Midbrain (tissue), 1 donor: ENCODE data around the gene TMEM126B.
"Not testable (repeated sequence)": the region's sequence is repeated elsewhere in the genome, so short reads cannot be mapped to it uniquely, and the experiment has no call there.

Experiments used
- DNase-seq: peaks from one replicate; lab custom pipeline; 2025; lab: John Stamatoyannopoulos, UW

The TMEM126B gene

DNA sequence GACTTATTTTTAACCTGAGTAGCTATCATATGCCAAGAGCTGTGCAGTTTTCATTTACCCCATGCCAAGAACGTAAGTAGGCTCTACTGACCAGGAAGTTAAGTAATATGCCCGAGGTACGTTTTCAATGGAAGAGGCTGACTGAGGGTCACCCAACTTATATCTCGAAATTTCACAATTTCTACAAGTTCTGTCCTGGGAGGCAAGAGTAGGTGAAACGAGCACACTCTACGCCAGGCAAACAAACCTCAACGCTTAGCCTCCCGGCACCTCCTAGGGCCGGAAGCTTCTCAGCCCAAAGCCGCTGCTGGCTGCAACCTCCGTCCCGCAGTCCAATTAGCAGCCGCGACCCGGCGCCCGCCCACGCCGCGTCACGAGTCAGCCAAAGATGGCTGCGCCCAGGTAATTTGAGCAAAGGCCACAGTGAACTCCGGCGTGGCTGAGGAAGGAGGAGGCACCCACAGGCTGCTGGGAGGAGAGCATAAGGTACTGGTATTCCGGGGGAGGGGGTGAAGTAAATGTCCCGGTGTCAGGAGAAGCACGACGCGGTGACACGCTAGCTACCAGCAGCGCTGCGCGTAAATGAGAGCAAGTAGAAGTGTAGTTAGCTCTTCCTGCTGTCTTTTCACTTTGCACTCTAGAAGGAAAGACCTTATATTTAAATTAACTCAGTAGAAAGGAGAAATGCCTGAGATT is 19.4 kb downstream of the TMEM126B start, which contains the start of gene TMEM126A:
TMEM126A (plus strand) TSS at position 364 of the 696 bp plus-strand sequence. CDS start 2,289 bp downstream, outside the sequence.
- DNase-seq: peak; percentile 89

DNA sequence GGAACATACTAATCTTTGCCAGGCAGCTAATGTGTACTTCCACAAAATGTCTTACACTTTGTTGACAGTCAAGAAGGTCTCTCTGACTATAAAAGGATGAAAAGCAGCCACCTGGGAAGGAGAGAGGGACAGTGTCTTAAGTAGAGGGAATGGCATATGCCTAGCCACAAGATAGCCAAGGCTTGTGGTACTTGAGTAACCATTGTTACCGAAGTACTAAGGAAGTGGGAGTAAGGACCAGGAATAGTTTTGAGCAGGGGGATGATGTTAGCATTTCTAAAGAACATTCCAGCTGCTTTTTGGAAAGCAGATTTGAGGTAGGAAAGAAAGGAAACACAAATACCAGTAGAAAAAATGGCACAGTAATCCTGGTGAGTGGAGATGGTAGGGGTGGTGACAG is 22.7 kb downstream of the TMEM126B start:
- DNase-seq: no peak

DNA sequence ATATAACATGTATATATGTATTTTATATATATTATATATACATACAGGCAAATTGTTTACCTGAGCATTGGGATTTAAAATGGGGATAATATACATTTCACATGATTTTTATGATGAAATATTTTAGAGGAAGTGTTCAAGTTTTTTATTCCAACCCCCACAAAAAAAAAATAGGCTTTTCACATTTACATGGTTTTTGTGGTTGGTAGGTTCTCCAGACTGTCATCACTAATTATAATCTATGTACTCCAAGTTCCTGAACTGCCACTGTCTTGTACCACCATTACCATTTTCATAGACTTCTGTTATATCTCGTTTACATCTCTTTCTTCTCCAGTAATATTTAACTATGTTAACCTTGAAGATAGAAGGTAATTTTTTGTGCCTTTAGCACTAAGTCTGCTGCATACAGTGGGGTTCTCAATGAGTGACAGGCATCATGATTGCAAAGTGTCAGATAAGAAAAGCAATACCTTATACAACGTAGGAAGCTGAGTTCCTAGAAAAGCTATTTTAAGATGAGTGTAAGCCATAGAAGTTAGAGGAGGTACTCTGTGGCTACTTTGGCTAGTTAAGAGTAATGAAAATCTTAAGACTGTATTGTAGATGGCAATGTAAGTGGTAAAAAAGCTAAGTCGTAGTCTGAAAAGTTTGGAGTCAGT is 24.5 kb downstream of the TMEM126B start:
- DNase-seq: no peak

DNA sequence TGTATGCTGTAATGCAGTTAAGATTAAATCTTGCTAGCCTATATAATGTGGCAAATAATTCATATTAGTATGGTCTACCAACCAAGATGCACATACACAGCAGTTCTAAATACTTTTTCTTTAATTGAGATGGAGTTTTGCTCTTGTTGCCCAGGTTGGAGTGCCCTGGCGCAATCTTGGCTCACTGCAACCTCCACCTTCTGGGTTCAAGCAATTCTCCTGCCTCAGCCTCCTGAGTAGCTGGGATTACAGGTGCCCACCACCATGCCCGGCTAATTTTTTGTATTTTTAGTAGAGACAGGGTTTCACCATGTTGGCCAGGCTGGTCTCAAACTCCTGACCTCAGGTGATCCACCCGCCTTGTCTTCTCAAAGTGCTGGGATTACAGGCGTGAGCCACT is 25.9 kb downstream of the TMEM126B start:
- DNase-seq: not testable (repeated sequence)

DNA sequence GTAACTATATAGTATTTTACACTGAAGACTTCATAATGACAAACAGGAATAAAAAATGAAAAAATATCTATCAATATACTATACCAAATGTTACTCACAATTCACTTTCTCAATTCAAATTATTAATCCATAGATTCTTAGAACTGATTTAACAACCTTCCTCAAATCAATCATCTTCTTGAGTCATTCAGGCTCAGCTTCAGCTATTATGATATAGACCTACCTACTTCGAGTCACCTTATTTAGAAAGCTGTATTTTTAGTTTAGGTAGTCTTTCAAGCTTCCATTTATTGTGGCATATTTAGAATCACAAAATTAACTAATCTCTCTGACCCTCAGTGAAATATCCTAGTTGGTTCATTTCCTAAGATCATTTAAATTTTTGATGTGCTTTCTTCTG is 28.4 kb downstream of the TMEM126B start:
- DNase-seq: no peak

DNA sequence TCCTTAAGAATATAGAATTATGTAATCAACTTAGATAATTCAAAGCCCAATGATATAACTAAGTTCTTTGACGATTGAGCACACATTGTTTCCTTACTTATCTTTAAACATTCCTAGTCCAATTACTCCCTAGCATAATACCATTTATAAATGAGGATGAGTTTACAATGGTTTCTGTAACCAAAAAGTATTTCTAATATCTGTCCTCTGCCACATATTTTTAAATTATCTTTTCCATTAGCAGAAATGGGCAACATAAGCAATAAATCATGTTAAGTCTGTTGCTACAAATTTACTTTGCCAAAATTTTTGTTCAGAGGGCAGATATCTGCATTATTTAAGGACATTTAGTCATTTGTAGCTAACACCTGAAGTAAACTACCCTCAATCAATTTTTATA is 29.8 kb downstream of the TMEM126B start:
- DNase-seq: no peak

DNA sequence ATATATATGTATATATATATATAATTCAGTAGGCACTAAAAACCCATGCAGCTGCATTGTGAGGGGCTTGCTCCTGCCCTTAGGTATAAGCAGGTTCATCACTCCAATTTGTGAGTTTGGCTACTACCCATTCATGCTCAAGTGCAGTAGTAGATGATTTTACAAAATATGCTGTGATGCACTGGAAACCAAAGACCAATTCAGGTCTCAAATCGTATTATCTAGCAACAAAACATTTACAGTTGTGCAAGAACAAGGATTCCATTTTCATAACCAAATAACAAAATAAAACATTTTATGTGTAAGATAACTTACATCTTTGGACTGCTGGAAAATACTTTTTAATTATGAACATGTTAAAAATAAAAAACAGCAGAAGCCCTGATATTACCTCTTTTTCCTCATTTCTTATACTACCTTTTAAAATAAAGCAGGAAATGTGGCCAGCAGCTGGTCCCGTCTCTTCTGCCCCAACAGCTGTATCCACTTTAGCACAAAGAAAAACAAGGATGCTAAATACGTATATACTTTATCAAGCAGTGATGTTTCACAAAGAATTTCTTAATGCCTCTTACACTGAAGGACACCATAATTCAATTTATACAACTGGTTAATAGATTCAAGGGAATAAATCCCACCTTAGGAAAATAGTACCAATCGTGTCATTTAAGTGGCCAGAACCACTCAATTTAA is 33.7 kb downstream of the TMEM126B start:
- DNase-seq: no peak

DNA sequence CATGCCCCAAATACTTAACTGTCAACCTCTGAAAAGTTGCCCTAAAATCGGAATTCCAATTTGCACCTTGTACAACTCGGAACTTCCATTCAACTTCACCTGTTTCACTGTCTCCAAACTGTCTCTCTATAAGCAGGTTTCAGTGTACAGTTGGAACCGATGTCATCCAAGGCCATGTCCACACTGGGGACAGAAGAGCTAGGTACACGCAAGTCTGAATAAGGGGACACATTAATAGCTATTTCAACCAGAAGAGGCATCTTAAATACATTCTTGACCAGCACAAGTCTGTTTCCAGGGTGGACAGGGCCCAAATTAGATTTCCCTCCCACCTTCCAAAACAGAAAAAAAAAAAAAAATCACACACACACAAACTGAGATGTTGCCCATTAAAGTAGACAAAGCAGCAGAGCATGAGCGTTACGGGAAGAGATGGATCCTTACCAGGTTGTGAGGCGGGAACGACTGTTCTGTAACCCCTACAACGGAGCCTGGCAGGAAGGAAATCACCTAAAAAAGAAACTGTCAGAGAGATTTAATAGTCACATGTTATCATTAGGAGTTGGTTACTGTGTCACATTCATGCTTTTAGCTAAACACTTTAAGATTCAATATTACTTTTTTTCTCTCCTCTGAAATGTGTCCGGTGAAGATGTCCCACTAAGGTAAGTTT is 34.8 kb downstream of the TMEM126B start:
- DNase-seq: no peak

DNA sequence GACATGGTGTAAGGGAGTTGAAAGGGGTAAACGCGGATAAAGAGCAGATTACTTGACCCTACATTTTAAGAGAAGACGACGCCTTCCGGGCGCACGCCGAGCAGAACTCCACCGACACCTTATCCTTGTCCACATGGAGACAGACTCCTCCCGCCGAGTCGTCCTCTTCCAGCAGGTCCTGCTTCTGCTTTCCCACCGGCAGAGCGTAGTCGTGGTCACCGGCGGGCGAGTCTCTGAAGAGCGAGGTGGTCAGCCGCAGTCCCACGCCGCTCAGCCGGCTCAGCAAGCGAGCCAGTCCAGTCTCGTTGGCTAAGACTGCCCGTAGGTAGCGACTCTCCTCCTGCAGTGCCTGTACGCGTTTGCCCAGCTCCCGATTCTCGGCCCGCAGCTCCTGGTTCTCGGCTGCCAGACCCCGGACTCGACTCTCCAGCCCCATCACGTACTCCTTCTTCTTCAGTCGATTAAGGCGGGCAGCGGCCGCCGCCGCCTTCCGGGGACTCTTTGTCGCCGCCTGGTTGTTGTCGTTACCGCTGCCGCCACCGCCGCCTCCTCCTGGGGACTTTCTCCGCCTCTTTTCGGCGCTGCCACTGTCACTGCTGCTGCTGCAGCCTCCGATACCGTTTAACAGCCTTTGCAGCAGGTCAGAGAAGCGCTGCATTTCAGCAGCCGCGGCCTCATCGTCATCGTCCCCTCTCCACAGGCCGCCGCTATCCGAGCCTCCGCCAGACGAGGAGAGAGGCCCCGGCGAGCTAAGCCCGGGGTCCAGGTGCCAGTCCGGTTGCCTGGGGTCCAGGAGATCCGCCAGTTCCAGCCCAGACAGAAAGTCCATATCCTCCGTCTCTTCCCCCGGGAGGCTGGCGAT is 35.6 kb downstream of the TMEM126B start:
- DNase-seq: peak; percentile 67

DNA sequence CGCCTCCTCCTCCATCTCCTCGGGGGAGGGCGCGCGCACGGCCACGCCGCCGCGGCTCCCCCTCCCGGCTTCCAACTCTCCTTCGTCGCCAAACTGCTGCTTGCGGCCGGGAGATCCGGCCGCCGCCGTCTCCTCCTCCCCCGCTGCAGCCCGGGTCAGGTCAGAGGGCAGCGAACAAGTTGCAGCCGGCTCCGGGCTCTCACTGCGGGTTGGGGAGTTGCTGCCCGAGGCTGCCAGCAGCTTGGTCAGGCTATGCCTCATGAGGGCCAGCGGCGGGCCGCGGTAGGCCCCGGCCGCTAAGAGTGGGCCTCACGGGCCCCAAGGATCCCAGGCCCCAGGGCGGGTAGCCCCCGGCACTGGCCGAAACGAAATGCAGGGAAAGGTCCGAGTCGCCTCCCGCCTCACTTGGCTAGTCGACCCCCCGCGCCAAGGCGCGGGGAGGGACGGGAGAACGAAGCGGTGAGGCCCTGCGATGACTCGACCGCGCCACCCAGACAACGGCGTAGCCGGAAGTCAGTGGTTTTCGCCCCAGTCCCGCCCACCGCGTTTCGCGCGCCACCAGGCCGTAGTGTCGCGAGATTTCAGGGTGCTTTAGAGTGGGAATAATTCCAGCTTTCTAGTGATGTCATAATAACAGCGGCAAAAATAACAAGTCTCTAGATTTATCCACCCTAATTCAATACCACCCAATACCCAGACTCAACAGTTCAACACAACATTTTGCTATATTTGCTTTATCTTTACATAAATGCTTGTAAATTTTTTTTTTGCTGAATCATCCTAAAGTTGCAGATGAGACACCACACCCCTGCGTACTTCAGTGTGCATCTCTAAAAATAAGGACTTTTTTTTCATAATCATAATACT is 36.5 kb downstream of the TMEM126B start, which contains the start of gene CREBZF:
CREBZF (minus strand) TSS at position 515 of the 867 bp plus-strand sequence; CDS start at position 261, 254 bp downstream.
- peak; percentile 92 for DNase-seq

DNA sequence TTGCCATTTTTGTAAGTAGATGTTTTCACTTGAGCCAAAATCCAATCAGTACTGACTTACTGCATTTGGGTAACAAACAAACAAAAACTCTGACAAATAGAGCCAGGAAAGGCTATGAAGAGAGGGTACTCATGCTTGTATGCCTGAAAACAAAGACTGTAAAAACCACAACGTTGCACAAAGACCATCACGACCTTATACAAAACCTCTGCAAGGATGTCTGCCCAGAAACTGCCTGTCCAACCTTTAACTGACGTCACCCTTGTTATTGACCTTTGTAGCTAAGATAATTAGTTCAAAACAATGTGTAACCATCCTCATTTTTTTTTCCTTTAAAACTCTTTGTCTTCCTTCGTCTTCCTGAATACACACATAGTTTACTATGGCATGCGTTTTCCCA is 37.3 kb downstream of the TMEM126B start:
- peak; percentile 20 for DNase-seq

DNA sequence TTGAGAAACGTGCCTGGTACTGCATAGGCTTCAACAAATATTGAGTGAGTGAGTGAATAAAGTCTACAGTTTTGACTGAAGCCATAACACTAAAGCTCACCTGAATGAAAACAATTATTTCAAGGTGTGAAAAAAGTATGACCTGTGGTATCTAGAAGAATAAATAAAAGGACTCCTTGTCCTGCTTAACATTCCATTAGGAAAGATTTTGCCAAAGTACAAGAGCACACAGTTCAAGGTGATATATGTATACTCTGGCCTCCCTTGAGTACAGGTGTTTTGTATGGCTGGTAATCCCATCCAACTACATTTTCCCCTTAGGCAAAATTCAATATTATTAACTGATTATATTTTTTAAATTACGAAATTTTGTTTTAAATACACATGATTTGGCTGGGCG is 38.3 kb downstream of the TMEM126B start:
- DNase-seq: no peak

DNA sequence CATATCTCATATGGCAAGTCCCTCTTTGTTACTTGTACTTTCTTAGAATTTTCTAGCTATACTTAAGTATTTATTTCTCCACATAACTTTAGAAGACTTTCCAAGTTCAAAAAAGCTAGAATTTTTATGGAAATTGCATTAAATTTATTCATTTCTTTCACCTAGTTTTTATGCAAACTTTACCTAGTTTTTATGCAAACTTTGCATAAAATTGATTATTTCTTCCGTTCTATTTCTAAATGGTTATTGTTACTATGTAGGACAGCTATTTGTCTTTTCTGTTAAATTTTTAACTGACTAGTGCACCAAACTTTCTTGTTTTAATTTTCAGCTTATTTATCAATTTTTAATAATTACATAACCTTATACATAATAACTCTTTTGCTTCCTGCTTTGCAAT is 39.8 kb downstream of the TMEM126B start:
- no peak for DNase-seq

DNA sequence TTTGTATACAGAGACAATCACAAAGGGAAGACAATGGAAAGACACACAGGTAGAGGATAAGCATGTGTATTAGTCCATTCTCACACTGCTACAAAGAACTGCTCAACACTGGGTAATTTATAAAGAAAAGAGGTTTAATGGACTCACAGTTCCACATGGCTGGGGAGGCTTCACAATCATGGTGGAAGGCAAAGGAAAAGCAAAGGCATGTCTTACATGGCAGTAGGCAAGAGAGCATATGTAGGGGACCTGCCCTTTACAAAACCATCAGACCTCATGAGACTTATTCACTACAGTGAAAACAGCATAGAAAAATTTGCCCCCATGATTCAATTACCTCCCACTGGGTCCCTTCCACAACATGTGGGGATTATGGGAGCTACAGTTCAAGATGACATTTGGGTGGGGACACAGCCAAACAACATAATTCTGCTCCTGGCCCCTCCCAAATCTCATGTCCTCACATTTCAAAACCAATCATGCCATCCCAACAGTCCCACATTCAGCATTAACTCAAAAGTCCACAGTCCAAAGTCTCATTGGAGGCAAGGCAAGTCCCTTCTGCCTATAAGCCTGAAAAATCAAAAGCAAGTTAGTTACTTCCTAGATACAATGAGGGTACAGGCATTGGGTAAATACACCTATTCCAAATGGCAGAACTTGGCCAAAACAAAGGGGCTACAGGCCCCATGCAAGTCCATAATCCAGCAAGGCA is 42.7 kb downstream of the TMEM126B start:
- DNase-seq: not testable (repeated sequence)

DNA sequence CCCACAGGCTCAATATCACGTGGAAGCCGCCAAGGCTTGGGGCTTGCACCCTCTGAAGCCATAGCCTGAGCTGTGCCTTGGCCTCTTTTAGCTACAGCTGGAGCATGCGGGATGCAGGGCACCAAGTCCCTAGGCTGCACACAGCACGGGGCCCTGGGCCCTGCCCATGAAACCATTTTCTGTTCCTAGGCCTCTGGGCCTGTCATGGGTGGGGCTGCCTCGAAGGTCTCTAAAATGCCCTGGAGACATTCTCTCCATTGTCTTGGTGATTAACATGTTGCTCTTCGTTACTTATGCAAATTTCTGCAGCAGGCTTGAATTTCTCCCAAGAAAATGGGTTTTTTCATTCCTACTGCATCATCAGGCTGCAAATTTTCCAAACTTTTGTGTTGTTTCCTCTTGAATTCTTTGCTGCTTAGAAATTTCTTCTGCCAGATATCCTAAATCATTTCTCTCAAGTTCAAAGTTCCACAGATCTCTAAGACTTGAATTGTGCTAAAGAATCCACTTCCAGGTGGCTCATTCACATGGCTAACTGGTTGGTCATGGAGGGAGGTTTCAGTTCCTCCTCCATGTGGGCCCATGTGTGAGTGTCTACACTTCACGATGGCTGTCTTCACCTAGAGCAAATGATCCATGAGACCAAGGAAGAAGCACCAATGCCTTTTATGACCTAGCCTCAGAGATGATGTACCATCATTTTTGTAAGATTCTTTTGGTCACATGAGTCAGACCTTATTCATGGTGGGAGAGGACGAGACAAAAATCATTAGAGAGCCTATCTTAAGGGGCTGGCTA is 43.9 kb downstream of the TMEM126B start:
- DNase-seq: no peak

DNA sequence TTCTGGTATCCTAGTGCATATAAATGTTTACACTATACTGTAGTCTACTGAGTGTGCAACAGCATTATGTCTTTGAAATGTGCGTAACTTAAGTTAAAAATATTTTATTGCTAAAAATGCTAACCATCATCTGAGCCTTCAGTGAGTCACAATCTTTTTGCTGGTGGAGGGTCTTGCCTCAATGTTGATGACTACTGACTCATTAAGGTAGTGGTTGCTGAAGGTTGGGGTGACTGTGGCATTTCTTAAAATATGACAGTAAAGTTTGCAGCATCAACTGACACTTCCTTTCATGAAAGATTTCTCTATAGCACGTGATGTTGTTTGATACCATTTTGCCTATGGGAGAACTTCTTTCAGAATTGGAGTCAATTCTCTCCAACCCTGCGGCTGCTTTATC is 45.0 kb downstream of the TMEM126B start:
- no peak for DNase-seq

DNA sequence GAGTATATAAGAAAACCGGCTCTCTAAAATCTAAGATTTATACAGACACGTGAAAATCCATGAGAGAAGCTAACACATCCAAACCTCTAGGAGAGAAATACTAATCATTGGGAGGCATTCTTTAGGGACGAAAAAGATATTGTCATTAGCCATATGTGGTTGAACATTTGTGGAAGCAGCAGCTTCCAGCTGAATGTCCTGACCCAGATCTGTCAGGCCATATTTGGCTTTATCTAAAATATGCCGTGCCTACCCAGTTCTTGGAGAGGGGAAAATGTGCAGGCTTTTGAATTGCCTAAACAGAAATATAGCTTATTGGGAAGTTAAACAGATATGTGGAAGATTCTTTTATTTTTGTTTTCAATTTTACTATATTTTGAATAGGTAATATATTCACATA is 51.2 kb downstream of the TMEM126B start:
- DNase-seq: no peak

DNA sequence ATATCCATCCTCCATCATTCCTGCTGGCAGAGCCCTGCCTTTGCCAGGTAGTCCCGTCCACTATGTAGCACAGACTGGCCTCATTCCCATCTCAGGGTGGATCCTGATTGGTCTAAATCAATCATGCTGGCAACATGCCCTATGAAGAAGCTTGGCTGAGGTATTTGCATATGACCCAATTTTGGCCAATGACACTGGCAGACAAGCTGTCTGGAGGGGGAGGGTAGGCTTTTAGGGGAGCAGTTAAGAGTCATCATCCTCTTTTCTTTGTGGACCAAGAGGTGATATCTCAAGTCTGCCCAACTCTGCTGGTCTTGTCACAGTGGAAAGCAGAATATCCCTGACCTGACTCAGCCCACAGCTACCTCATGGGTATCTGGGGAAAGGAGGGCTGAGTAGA is 52.5 kb downstream of the TMEM126B start:
- DNase-seq: no peak
